ENCODE measurements around the gene SEMA3G.

DNA sequence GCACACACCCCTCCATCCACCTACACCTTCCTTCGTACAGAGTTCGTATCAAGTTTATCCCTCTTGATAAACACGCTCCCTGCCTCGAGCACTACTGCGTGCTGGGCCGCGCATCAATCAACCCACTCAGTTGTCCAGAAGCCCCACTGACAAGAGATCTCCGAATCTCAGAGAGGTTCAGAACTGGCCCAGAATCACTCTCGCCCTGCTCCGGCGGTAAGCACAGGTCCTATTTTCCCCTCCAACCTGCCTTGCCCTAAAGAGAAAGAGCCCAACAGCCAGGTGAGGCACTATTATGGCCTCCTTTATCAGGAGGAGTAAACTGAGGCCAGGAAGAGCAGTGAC lies 10.0 kb upstream of the SEMA3G start:
- TF ChIP-seq, protein P1, sequence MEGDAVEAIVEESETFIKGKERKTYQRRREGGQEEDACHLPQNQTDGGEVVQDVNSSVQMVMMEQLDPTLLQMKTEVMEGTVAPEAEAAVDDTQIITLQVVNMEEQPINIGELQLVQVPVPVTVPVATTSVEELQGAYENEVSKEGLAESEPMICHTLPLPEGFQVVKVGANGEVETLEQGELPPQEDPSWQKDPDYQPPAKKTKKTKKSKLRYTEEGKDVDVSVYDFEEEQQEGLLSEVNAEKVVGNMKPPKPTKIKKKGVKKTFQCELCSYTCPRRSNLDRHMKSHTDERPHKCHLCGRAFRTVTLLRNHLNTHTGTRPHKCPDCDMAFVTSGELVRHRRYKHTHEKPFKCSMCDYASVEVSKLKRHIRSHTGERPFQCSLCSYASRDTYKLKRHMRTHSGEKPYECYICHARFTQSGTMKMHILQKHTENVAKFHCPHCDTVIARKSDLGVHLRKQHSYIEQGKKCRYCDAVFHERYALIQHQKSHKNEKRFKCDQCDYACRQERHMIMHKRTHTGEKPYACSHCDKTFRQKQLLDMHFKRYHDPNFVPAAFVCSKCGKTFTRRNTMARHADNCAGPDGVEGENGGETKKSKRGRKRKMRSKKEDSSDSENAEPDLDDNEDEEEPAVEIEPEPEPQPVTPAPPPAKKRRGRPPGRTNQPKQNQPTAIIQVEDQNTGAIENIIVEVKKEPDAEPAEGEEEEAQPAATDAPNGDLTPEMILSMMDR (conservative IDR thresholded peaks at IDR 0.05; ENCODE audit: low read depth, low read length): no peak
- no peak for TF ChIP-seq EZH2 (IDR thresholded peaks at IDR 0.05; ENCODE audit: borderline replicate concordance, low read depth, low read length, poor library complexity, severe bottlenecking)
